HFFc6 (cell line): ENCODE measurements around the gene PTPRD. TPM values are rescaled to one million over a fixed set of nuclear protein-coding genes. Genes with fewer than 3 reads are reported as not detected.

Experiments
- DNase-seq: peaks from one replicate; pipeline ENCODE4 v3.0.0-alpha.2; 2018
- H3K27ac Mint-ChIP-seq: 2 replicates; pipeline ENCODE4 v1.8.0; 2020; ENCODE audit warnings: mild to moderate bottlenecking, mixed read lengths
- H3K27me3 Mint-ChIP-seq: 2 replicates; pipeline ENCODE4 v1.8.0; 2021; ENCODE audit warnings: mild to moderate bottlenecking, moderate library complexity, mixed read lengths; ENCODE audit not compliant: insufficient read depth
- H3K36me3 Mint-ChIP-seq: 2 replicates; pipeline ENCODE4 v1.8.0; 2021; ENCODE audit warnings: low read depth, mixed read lengths
- H3K4me1 Mint-ChIP-seq: 2 replicates; pipeline ENCODE4 v1.8.0; 2020; ENCODE audit warnings: low read depth, mixed read lengths
- H3K4me3 Mint-ChIP-seq: 2 replicates; pipeline ENCODE4 v1.8.0; 2020; ENCODE audit warnings: mild to moderate bottlenecking, moderate library complexity, mixed read lengths
- H3K9me3 Mint-ChIP-seq: 2 replicates; pipeline ENCODE4 v1.8.0; 2020; ENCODE audit warnings: mild to moderate bottlenecking, mixed read lengths
- total RNA-seq, 6 experiments: library from RNA; stranded (reverse); fragmentation: NEBNext Ultra II Directional; extraction: Animal tissue kit (Norgen Biotek cat#: 25700); gene quantifications; 2 replicates in 1 of 6; 3 replicates in 5 of 6; pipeline ENCODE4 v1.2.3, GENCODE V29; 2021
- TF ChIP-seq, protein P1 (sequence below): fragments of 200-600 bp; sonication (generic); IDR thresholded peaks from 2 replicates; pipeline ENCODE4 v1.5.0; 2021; ENCODE audit warnings: antibody characterized with exemption, mild to moderate bottlenecking

Gene PTPRD
- total RNA-seq, 6 experiments from 2014 or later = not detected

DNA sequence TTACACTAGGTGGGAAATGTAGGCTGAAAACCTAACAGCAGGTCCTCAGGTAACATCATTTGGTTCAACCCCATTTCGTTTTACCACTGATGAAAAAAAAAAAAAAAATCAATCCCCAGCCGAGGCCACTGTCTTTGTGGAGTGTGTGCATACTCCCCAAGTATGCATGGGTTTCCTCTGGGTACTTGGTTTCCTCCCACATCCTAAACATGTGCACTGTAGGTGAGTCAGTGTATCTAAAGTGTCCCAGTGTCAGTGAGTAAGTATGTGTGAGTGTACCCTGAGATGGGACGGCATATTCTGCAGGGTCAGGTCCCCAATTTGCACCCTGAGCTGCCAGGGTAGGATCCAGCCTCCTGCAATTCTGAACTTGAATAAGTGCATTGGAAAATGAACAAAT is 1846.7 kb downstream of the PTPRD start:
- Mint-ChIP-seq H3K36me3 (no peaks in the 10 kb centered on the region), H3K4me1 (no peaks in the 10 kb centered on the region), H3K27ac (no peak overlapping the region), H3K27me3 (no peaks in the 10 kb centered on the region), H3K9me3 (peaks cover 17% of the 10 kb centered on the region), H3K4me3 (no peak overlapping the region)
- TF ChIP-seq, protein P1, sequence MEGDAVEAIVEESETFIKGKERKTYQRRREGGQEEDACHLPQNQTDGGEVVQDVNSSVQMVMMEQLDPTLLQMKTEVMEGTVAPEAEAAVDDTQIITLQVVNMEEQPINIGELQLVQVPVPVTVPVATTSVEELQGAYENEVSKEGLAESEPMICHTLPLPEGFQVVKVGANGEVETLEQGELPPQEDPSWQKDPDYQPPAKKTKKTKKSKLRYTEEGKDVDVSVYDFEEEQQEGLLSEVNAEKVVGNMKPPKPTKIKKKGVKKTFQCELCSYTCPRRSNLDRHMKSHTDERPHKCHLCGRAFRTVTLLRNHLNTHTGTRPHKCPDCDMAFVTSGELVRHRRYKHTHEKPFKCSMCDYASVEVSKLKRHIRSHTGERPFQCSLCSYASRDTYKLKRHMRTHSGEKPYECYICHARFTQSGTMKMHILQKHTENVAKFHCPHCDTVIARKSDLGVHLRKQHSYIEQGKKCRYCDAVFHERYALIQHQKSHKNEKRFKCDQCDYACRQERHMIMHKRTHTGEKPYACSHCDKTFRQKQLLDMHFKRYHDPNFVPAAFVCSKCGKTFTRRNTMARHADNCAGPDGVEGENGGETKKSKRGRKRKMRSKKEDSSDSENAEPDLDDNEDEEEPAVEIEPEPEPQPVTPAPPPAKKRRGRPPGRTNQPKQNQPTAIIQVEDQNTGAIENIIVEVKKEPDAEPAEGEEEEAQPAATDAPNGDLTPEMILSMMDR = no peak
- DNase-seq = no peak

DNA sequence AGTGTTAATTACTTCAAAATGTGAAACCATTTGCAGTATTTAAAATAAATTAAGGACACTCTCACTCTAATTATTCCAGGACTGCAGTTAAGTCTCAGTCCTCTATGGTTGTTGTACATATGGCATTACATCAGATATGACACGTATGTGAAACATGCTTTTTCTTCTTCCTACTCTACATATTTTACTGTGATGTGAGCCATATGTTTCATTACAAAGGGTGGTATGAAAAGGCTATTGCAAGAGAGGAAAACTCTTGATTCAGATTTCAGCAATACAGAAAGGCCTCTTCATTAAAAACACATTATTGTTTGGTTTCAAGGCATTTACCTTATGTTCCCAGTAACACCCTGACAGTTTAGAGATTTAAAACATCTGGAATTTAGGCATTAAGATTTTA is 1848.8 kb downstream of the PTPRD start:
- no peak for DNase-seq
- peaks cover 7% of the 10 kb centered on the region for H3K36me3 Mint-ChIP-seq
- peaks cover 28% of the 10 kb centered on the region for H3K9me3 Mint-ChIP-seq
- no peaks in the 10 kb centered on the region for H3K27me3 Mint-ChIP-seq
- TF ChIP-seq, protein P1 = no peak
- H3K4me1 Mint-ChIP-seq = no peaks in the 10 kb centered on the region
- no peak overlapping the region for H3K4me3 Mint-ChIP-seq
- H3K27ac Mint-ChIP-seq = no peak overlapping the region

DNA sequence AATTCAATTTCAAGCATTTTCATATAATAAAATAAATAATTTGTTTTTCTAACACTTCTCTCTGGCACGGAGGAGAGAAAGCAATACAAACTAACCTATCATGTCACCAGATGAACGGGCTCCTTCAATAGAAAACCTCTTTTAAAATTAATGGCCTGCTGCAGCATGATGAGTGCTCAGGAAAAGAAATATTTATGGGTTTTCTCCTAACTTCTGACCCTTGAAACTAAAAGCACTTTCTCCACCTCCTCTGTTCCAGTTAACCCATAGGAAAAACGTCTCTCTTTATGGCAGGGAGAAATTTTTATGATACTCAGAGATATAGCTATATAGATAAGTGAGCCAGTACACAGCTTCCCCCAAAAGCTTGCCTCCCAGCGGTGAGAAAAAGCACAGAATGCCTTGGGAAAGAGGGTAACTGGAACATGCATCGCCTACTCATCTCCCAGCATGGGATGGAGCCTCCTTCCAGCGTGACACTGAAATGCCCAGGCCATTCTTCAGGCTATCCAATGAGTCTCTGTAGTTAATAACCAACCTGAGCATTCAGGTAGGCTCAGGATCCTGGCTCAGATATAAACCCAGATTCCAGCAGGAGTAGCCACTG is 1850.2 kb downstream of the PTPRD start:
- peaks cover 7% of the 10 kb centered on the region for H3K36me3 Mint-ChIP-seq
- no peak overlapping the region for H3K27ac Mint-ChIP-seq
- H3K9me3 Mint-ChIP-seq = peaks cover 39% of the 10 kb centered on the region
- no peak for DNase-seq
- H3K4me3 Mint-ChIP-seq = no peak overlapping the region
- no peaks in the 10 kb centered on the region for H3K27me3 Mint-ChIP-seq
- TF ChIP-seq, protein P1 = no peak
- no peaks in the 10 kb centered on the region for H3K4me1 Mint-ChIP-seq

DNA sequence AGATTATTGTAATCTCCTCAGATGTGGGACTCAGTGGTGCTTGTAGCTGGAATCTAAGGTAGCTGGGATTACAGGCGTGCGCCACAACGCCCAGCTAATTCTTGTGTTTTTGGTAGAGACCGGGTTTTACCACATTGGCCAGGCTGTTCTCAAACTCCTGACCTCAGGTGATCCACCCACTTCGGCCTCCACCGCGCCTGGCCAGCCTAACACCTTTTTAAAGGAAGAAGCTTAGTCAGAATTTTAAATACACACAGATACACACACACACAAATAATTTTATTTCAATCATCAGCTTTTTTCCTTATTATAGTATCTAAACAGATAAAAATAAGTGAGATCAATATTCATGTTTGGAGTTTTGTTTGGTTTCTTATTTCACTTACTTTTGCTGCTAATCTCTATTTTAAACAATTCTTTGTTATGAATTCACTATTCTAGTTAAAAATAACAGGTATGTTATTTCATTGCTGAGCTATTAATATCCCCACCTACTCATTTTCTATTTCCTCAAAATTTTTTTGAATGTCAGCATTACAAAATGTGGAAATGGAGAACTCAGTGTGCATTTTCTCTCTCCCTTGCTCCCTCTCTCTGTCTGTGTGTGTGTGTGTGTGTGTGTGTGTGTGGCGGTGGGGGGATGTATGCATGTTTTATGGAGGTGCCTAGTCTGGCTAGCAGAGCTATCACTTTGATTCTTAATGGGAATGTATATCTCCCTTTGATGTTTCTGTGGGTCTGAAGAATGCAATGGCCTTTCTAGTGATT is 1852.6 kb downstream of the PTPRD start:
- Mint-ChIP-seq H3K4me3 (no peak overlapping the region), H3K9me3 (peaks cover 37% of the 10 kb centered on the region), H3K27me3 (no peaks in the 10 kb centered on the region), H3K27ac (no peak overlapping the region), H3K36me3 (peaks cover 7% of the 10 kb centered on the region), H3K4me1 (no peaks in the 10 kb centered on the region)
- TF ChIP-seq, protein P1 = no peak
- no peak for DNase-seq

DNA sequence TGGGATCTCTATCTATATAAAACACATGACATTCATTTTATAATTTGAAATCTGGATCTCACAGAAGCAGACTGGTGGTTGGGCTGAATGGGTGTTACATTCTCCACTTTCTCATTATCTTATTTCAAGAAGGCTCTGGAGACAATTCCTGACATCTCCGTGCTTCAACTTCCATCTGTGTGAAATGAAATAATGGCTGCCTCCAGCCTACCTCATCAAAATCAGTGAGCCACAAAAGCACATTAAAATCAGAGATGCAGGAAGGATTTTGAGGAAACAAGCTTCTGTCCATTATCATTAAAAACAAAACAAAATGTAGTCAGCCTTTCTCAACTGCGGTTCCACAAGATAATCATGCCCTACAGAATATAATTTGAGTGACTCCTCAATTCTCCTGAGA is 1854.9 kb downstream of the PTPRD start:
- H3K27me3 Mint-ChIP-seq = no peaks in the 10 kb centered on the region
- TF ChIP-seq, protein P1 = no peak
- no peak for DNase-seq
- no peaks in the 10 kb centered on the region for H3K4me1 Mint-ChIP-seq
- no peak overlapping the region for H3K27ac Mint-ChIP-seq
- peaks cover 43% of the 10 kb centered on the region for H3K9me3 Mint-ChIP-seq
- H3K36me3 Mint-ChIP-seq = peaks cover 10% of the 10 kb centered on the region
- H3K4me3 Mint-ChIP-seq = no peak overlapping the region
